ENCODE results near the gene SELENON. TPM values are rescaled to one million over a fixed set of nuclear protein-coding genes. Genes with fewer than 3 reads are reported as not detected.

Gene SELENON
- polyA plus RNA-seq, 1 experiment = 39.9 TPM

DNA sequence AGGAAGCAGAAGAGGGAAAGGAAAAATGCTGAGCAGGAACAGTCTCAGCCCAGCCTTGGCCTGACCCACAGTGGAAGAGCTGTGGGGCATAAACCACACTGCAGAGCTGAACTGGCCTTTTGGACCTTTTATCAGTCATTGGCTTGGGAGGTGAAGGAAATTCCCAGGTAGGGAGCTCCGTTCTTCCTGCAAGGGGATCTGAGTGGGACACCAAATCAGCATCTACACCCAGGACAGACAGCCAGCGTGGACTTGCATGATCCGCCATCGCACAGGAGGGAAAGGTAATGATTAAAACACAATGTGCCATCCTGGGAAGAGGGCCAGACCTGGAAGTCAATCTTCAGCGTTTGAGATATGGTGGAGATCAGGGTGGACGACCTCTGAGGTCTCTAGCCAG, 18.6 kb downstream of the SELENON start:
- POLR2A ChIA-PET = no interaction called here
- no peak for DNase-seq (ENCODE audit: low read depth)
- Histone ChIP-seq H3K4me3 (ENCODE audit: low read depth, low read length) (no peak overlapping the region; the same call in 1 of the 2 replicates), H3K36me3 (ENCODE audit: control insufficient read depth, insufficient read depth, low read length) (peaks cover 19% of the 10 kb centered on the region), H3K27me3 (ENCODE audit: control insufficient read depth, insufficient read depth, low read length) (no peaks in the 10 kb centered on the region)
- CTCF ChIA-PET = interaction anchor here (2.3 to 3.3 kb wide), 2 partner anchors 9 to 211 kb away, joined by 5 to 14 read pairs; no protein-coding TSS in a partner anchor
- TF ChIP-seq, protein P1, sequence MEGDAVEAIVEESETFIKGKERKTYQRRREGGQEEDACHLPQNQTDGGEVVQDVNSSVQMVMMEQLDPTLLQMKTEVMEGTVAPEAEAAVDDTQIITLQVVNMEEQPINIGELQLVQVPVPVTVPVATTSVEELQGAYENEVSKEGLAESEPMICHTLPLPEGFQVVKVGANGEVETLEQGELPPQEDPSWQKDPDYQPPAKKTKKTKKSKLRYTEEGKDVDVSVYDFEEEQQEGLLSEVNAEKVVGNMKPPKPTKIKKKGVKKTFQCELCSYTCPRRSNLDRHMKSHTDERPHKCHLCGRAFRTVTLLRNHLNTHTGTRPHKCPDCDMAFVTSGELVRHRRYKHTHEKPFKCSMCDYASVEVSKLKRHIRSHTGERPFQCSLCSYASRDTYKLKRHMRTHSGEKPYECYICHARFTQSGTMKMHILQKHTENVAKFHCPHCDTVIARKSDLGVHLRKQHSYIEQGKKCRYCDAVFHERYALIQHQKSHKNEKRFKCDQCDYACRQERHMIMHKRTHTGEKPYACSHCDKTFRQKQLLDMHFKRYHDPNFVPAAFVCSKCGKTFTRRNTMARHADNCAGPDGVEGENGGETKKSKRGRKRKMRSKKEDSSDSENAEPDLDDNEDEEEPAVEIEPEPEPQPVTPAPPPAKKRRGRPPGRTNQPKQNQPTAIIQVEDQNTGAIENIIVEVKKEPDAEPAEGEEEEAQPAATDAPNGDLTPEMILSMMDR (IDR thresholded peaks at IDR 0.05; ENCODE audit: insufficient read depth, low read depth, low read length) = no peak

DNA sequence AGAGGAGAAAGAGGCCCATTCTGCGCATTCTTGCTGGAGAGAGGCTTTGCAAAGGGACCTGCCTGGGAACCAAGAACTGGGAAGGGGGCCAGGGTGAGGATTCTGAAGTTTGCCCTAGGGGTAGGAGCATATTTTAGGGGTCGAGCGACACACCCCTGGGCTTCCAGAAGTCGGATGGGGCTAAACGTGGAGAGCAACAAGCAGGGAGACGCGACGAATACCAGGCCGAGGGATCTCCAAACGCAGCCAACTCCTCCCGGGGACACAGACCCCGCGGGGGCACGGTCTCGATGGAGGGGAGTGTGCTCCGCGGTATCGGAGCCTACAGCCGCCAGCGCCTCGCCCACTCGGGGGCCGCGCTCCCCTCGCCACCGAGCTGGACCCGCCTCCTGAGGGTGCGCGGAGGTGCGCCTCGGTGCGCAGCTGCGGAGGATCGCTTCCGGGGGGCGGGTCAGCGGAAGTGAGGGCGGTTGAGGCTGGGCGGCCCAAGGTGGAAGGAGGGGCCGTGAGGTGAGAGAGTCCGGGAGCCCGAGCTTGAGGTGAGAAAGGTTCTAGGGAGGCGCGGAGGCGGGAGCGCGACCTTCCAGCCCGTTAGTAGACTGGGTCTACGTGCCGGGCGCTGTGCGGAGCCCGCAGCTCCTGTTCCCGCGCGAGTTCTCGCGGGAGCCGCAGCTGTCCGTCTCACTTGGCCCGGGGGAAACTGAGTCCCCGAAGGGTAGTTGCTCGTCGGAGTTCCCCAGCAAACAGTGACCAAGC, 19.7 kb downstream of the SELENON start, which contains the start of gene MTFR1L:
Gene MTFR1L (plus strand): TSS at position 464 of the 756 bp plus-strand sequence. CDS start 3,151 bp downstream, outside the sequence.
- CTCF ChIA-PET = interaction anchor here (1.0 to 3.3 kb wide), 5 partner anchors 8 to 212 kb away, joined by 3 to 14 read pairs (median 4); no protein-coding TSS in a partner anchor
- Histone ChIP-seq H3K4me3 (ENCODE audit: low read depth, low read length) (peak within 1 kb of the TSS; percentile 89), H3K27me3 (ENCODE audit: control insufficient read depth, insufficient read depth, low read length) (no peaks in the 10 kb centered on the region), H3K36me3 (ENCODE audit: control insufficient read depth, insufficient read depth, low read length) (peaks cover 9% of the 10 kb centered on the region)
- TF ChIP-seq, protein P1 (IDR thresholded peaks at IDR 0.05; ENCODE audit: insufficient read depth, low read depth, low read length) = no peak
- POLR2A ChIA-PET = interaction anchor here (0.7 kb wide), 1 partner anchor 178 kb away, joined by 3 read pairs; no protein-coding TSS in a partner anchor
- DNase-seq (ENCODE audit: low read depth) = no peak

DNA sequence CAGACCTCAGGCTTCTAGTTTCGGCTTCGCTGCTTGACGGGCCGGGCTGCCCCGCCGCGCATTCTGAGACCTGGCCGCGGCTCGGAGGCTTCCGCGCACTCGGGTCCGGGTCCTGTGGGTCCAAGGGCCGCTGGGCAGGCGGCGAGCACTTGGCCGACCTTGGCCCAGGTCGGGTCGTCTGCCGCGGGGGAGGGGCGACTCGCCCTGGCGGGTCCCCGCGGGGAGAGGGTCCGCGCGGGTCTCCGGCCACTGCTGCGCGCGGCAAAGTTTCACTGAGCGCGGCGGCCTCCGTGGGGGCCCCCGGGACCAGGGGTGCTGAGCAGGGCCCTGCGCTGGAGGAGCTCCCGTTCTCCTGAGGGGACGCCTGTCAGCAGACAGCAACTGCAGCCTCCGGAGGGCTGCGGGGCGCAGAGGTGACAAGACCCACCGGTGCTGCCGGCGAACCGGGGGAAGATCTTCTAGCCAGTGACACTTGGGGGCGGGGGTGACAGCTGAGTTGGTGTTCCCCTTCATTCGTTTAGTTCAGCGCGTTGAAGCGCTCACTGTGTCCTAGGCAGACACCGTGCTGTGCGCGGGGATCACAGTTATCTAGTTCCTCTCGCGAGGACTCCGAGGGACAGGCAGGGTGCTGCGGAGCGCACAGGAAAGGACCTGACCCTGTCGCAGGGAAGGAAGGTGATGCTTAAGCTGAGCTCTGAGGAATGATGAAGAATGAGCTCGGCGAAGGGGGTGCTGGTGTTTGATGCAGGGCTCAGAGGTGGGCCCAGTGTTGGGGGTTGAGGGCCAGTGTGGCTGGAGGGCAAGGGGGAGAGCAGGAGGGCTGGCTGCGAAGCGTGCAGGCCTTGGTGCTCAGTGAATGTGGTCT, 20.5 kb downstream of the SELENON start:
- TF ChIP-seq, protein P1 (IDR thresholded peaks at IDR 0.05; ENCODE audit: insufficient read depth, low read depth, low read length) = no peak
- no peak for DNase-seq (ENCODE audit: low read depth)
- peak overlapping the region; percentile 89 for H3K4me3 ChIP-seq (ENCODE audit: low read depth, low read length)
- no peaks in the 10 kb centered on the region for H3K27me3 ChIP-seq (ENCODE audit: control insufficient read depth, insufficient read depth, low read length)
- ChIA-PET CTCF (interaction anchor here (1.0 to 3.3 kb wide), 4 partner anchors 8 to 22 kb away, joined by 3 to 14 read pairs (median 4); no protein-coding TSS in a partner anchor), POLR2A (interaction anchor here (0.7 kb wide), 1 partner anchor 177 kb away, joined by 3 read pairs; no protein-coding TSS in a partner anchor)
- H3K36me3 ChIP-seq (ENCODE audit: control insufficient read depth, insufficient read depth, low read length) = peaks cover 3% of the 10 kb centered on the region

DNA sequence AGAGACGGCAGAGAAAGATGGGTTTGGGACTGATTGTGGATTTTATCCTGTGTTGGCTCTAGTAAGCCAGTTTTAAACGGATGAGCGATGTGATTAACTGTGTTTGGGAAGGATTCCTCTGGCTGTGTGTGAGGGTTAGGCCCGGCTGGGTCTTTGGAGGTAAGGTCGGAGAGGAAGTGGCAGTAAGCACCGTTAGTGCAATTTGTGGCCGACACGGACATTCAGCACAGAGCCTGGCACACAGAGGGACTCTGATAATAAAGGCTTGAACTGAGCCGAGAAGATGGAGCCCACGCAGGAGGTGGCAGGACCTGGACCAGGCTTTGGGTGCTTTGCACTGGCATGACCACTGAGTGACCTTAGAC, 21.1 kb downstream of the SELENON start:
- no peaks in the 10 kb centered on the region for H3K27me3 ChIP-seq (ENCODE audit: control insufficient read depth, insufficient read depth, low read length)
- CTCF ChIA-PET = interaction anchor here (1.2 to 1.7 kb wide), 2 partner anchors 9 to 16 kb away, joined by 3 to 5 read pairs; no protein-coding TSS in a partner anchor
- peak overlapping the region; percentile 89 for H3K4me3 ChIP-seq (ENCODE audit: low read depth, low read length)
- POLR2A ChIA-PET = no interaction called here
- H3K36me3 ChIP-seq (ENCODE audit: control insufficient read depth, insufficient read depth, low read length) = peaks cover 2% of the 10 kb centered on the region
- DNase-seq (ENCODE audit: low read depth) = no peak
- TF ChIP-seq, protein P1 (IDR thresholded peaks at IDR 0.05; ENCODE audit: insufficient read depth, low read depth, low read length) = no peak
